GM12872 (cell line): ENCODE data around the gene USP8.

Source experiments
- CTCF ChIP-seq: IDR thresholded peaks from 3 replicates; pipeline ENCODE4 v1.5.1; 2011; ENCODE audit warnings: low read depth, mild to moderate bottlenecking, low read length, moderate library complexity; ENCODE audit not compliant: insufficient read depth

The USP8 gene

GRCh38 chr15:50414624-50415023 lies 9.6 kb upstream of the USP8 start:
- TF ChIP-seq CTCF = no peak

- TF ChIP-seq CTCF = no peak
Measured at GRCh38 chr15:50415752-50416404, 8.3 kb upstream of the USP8 start.

- no peak for TF ChIP-seq CTCF
Measured at GRCh38 chr15:50416890-50417289, 7.3 kb upstream of the USP8 start.

GRCh38 chr15:50418041-50418583 lies 6.1 kb upstream of the USP8 start:
- no peak for TF ChIP-seq CTCF

- no peak for TF ChIP-seq CTCF
Measured at GRCh38 chr15:50425219-50425618, 1.0 kb downstream of the USP8 start.

- no peak for TF ChIP-seq CTCF
Measured at GRCh38 chr15:50426428-50426827, 2.2 kb downstream of the USP8 start.

GRCh38 chr15:50431204-50431603 lies 7.0 kb downstream of the USP8 start:
- no peak for TF ChIP-seq CTCF
